HCT116 (cell line): ENCODE measurements around the gene LRBA. TPM values are rescaled to one million over a fixed set of nuclear protein-coding genes. Genes with fewer than 3 reads are reported as not detected.

ENCODE experiments used
- ATAC-seq: fragments of 200-7000 bp; cut with Tn5 transposase; 2 replicates; pipeline ENCODE4 v1.9.1; 2020; ENCODE audit warnings: mild to moderate bottlenecking, moderate library complexity
- BruUV-seq: library from RNA; stranded (reverse); fragments of 400-500 nt; replicated peaks from 2 replicates; lab custom pipeline; 2021; lab: Mats Ljungman, UMichigan
- CTCF ChIA-PET: fragments of 300-600 bp; sonication (Branson Sonifier 250); formaldehyde crosslinking; loops from one replicate; lab custom pipeline; 2021; ENCODE audit warnings: antibody characterized with exemption; lab: Charles Lee
- POLR2A ChIA-PET: fragments of 300-600, 350-600 bp; sonication (Branson Sonifier 250); formaldehyde crosslinking; loops from one replicate; lab custom pipeline; 2021; ENCODE audit warnings: antibody characterized with exemption; lab: Charles Lee
- RAD21 ChIA-PET, 2 experiments: fragments of 300-600 bp; sonication (Branson Sonifier 250); formaldehyde crosslinking; loops; one replicate each; lab custom pipeline; 2023; ENCODE audit warnings: low total read pairs in 2 of 2; ENCODE audit not compliant: uncharacterized antibody in 2 of 2, unreplicated experiment in 2 of 2, low non-redundant PET in 1 of 2; lab: Charles Lee
- DNase-seq: peaks from one replicate; pipeline ENCODE4 v3.0.0-alpha.2; 2010; ENCODE audit warnings: low read depth, low spot score
- H2AFZ ChIP-seq: fragments of 200-600 bp; shearing (Covaris generic), sonication (generic); 2 replicates; pipeline ENCODE4 v1.6.1; 2017; ENCODE audit warnings: low read depth, mixed run types, mixed read lengths, antibody characterized with exemption, low read length; ENCODE audit not compliant: poor library complexity, severe bottlenecking
- H3K27ac ChIP-seq: 2 replicates; pipeline ENCODE4 v1.5.1; 2012; ENCODE audit warnings: low read depth, low read length
- H3K27me3 ChIP-seq: fragments of 200-600 bp; sonication (generic); 2 replicates; pipeline ENCODE4 v1.6.1; 2016; ENCODE audit warnings: mixed run types, low read length, mixed read lengths; ENCODE audit not compliant: insufficient read depth
- H3K36me3 ChIP-seq, 2 experiments: fragments of 200-500 bp in 1 of 2; fragments of 200-600 bp in 1 of 2; sonication (Bioruptor generic) in 1 of 2; sonication (generic) in 1 of 2; 2 replicates each; pipeline versions ENCODE4 v1.5.1 to v1.6.1; 2014 to 2016; ENCODE audit warnings: low read length in 2 of 2, inconsistent platforms in 1 of 2, mixed read lengths in 1 of 2, mixed run types in 1 of 2; ENCODE audit not compliant: insufficient read depth in 2 of 2, control insufficient read depth in 1 of 2
- H3K4me1 ChIP-seq, 2 experiments: fragments of 200-600 bp in 1 of 2; sonication (generic) in 1 of 2; 2 replicates each; pipeline versions ENCODE4 v1.5.1 to v1.6.1; 2012 to 2017; ENCODE audit warnings: low read length in 2 of 2, inconsistent platforms in 1 of 2, mild to moderate bottlenecking in 1 of 2, mixed read lengths in 1 of 2, mixed run types in 1 of 2, moderate library complexity in 1 of 2; ENCODE audit not compliant: insufficient read depth in 2 of 2, control insufficient read depth in 1 of 2
- H3K4me2 ChIP-seq: fragments of 200-600 bp; sonication (generic); 2 replicates; pipeline ENCODE4 v1.6.1; 2017; ENCODE audit warnings: mixed run types, low read length, mixed read lengths
- H3K4me3 ChIP-seq, 2 experiments: fragments of 200-600 bp in 1 of 2; sonication (generic) in 1 of 2; replicated peaks in 1 of 2; 2 replicates each; pipeline ENCODE4 v1.5.1; 2011 to 2016; ENCODE audit warnings: low read length in 2 of 2, control low read depth in 1 of 2, low read depth in 1 of 2, mild to moderate bottlenecking in 1 of 2, mixed read lengths in 1 of 2, mixed run types in 1 of 2
- H3K79me2 ChIP-seq: fragments of 200-600 bp; sonication (generic); 2 replicates; pipeline ENCODE4 v1.6.1; 2017; ENCODE audit warnings: mild to moderate bottlenecking, mixed run types, low read length, moderate library complexity, mixed read lengths; ENCODE audit not compliant: insufficient read depth
- H3K9ac ChIP-seq: fragments of 200-600 bp; sonication (generic); 2 replicates; pipeline ENCODE4 v1.6.1; 2016; ENCODE audit warnings: low read length, mixed read lengths
- H3K9me2 ChIP-seq: fragments of 200-600 bp; sonication (generic), shearing (Covaris generic); 2 replicates; pipeline ENCODE4 v1.6.1; 2017; ENCODE audit warnings: mixed run types, mild to moderate bottlenecking, moderate library complexity; ENCODE audit not compliant: insufficient read depth
- H3K9me3 ChIP-seq, 2 experiments: fragments of 200-500 bp in 1 of 2; fragments of 200-600 bp in 1 of 2; sonication (Bioruptor generic) in 1 of 2; sonication (generic) in 1 of 2; 2 replicates each; pipeline ENCODE4 v1.6.1; 2014 to 2017; ENCODE audit warnings: low read length in 2 of 2, mixed read lengths in 2 of 2, inconsistent platforms in 1 of 2, low read depth in 1 of 2, mild to moderate bottlenecking in 1 of 2, mixed run types in 1 of 2, moderate library complexity in 1 of 2; ENCODE audit not compliant: control insufficient read depth in 1 of 2, insufficient read depth in 1 of 2
- H4K20me1 ChIP-seq: fragments of 200-600 bp; sonication (generic), shearing (Covaris generic); 2 replicates; pipeline ENCODE4 v1.6.1; 2017; ENCODE audit warnings: mixed run types, mild to moderate bottlenecking, moderate library complexity; ENCODE audit not compliant: insufficient read depth
- CBX3 ChIP-seq: IDR thresholded peaks from 2 replicates; pipeline ENCODE4 v1.6.1; 2012; ENCODE audit warnings: low read depth
- ELF1 ChIP-seq: IDR thresholded peaks from 2 replicates; pipeline ENCODE4 v1.6.1; 2012; ENCODE audit warnings: low read depth, borderline replicate concordance
- EZH2phosphoT487 ChIP-seq: fragments of 200-600 bp; IDR thresholded peaks from 2 replicates; pipeline ENCODE4 v1.6.1; 2018; ENCODE audit warnings: antibody characterized with exemption, borderline replicate concordance
- POLR2AphosphoS5 ChIP-seq: IDR thresholded peaks from 2 replicates; pipeline ENCODE4 v1.6.1; 2011; ENCODE audit warnings: mild to moderate bottlenecking, low read depth, low read length, moderate library complexity
- RAD21 ChIP-seq: IDR thresholded peaks from 2 replicates; pipeline ENCODE4 v1.6.1; 2012; ENCODE audit warnings: low read depth, mild to moderate bottlenecking
- intact Hi-C: fragments of 100-400 bp; cut with micrococcal nuclease; formaldehyde crosslinking; loops from 2 replicates; pipeline ENCODE4 v1.10.0; 2022
- total RNA-seq: library from RNA; stranded (reverse); gene quantifications from one replicate; pipeline ENCODE4 v1.2.1, GENCODE V29; 2021; ENCODE audit not compliant: unreplicated experiment
- TF ChIP-seq, protein P1 (sequence below): IDR thresholded peaks from 2 replicates; pipeline ENCODE4 v1.6.1; 2012; ENCODE audit warnings: low read depth
- TF ChIP-seq, protein P2 (sequence below): IDR thresholded peaks from 2 replicates; pipeline ENCODE4 v1.6.1; 2012
- TF ChIP-seq, protein P3 (sequence below), 3 experiments: fragments of 200-600 bp in 1 of 3; sonication (generic) in 1 of 3; IDR thresholded peaks in 2 of 3; conservative IDR thresholded peaks in 1 of 3; 2 replicates each; pipeline ENCODE4 v1.5.1; 2012 to 2017; ENCODE audit warnings: low read depth in 2 of 3, low read length in 2 of 3, antibody characterized with exemption in 1 of 3, borderline replicate concordance in 1 of 3, control low read depth in 1 of 3, mild to moderate bottlenecking in 1 of 3, mixed read lengths in 1 of 3, mixed run types in 1 of 3, moderate library complexity in 1 of 3; ENCODE audit not compliant: insufficient read depth in 1 of 3

The LRBA gene
- total RNA-seq, 1 experiment from 2014 or later = 79.8 TPM

DNA sequence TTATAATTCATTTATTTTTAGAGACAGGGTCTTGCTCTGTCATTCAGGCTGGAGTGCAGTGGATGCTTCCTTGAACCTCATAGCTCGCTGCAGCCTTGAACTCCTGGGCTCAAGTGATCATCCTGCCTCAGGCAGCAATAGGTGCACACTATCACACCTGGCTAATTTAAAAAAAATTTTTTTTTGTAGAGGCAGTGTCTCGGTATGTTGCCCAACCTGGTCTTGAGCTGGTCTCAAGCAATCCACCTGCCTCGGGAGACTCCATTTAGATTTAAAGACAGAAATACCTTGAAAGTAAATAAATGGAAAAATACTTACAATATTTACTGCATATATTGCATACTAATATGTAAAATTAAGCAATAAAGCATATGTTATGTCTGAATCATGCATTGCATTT lies 473.4 kb downstream of the LRBA start (continued):
- TF ChIP-seq, protein P1, sequence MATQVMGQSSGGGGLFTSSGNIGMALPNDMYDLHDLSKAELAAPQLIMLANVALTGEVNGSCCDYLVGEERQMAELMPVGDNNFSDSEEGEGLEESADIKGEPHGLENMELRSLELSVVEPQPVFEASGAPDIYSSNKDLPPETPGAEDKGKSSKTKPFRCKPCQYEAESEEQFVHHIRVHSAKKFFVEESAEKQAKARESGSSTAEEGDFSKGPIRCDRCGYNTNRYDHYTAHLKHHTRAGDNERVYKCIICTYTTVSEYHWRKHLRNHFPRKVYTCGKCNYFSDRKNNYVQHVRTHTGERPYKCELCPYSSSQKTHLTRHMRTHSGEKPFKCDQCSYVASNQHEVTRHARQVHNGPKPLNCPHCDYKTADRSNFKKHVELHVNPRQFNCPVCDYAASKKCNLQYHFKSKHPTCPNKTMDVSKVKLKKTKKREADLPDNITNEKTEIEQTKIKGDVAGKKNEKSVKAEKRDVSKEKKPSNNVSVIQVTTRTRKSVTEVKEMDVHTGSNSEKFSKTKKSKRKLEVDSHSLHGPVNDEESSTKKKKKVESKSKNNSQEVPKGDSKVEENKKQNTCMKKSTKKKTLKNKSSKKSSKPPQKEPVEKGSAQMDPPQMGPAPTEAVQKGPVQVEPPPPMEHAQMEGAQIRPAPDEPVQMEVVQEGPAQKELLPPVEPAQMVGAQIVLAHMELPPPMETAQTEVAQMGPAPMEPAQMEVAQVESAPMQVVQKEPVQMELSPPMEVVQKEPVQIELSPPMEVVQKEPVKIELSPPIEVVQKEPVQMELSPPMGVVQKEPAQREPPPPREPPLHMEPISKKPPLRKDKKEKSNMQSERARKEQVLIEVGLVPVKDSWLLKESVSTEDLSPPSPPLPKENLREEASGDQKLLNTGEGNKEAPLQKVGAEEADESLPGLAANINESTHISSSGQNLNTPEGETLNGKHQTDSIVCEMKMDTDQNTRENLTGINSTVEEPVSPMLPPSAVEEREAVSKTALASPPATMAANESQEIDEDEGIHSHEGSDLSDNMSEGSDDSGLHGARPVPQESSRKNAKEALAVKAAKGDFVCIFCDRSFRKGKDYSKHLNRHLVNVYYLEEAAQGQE = no peak
- TF ChIP-seq EZH2phosphoT487 (no peak), CBX3 (no peak)
- TF ChIP-seq, protein P2, sequence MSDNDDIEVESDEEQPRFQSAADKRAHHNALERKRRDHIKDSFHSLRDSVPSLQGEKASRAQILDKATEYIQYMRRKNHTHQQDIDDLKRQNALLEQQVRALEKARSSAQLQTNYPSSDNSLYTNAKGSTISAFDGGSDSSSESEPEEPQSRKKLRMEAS = no peak
- TF ChIP-seq, protein P3, sequence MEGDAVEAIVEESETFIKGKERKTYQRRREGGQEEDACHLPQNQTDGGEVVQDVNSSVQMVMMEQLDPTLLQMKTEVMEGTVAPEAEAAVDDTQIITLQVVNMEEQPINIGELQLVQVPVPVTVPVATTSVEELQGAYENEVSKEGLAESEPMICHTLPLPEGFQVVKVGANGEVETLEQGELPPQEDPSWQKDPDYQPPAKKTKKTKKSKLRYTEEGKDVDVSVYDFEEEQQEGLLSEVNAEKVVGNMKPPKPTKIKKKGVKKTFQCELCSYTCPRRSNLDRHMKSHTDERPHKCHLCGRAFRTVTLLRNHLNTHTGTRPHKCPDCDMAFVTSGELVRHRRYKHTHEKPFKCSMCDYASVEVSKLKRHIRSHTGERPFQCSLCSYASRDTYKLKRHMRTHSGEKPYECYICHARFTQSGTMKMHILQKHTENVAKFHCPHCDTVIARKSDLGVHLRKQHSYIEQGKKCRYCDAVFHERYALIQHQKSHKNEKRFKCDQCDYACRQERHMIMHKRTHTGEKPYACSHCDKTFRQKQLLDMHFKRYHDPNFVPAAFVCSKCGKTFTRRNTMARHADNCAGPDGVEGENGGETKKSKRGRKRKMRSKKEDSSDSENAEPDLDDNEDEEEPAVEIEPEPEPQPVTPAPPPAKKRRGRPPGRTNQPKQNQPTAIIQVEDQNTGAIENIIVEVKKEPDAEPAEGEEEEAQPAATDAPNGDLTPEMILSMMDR (IDR thresholded peaks at IDR 0.05 in 2 of 3, conservative IDR thresholded peaks at IDR 0.05 in 1 of 3; ENCODE audit: borderline replicate concordance in 1 of 3, insufficient read depth in 1 of 3, low read depth in 2 of 3, low read length in 2 of 3) = no peak

DNA sequence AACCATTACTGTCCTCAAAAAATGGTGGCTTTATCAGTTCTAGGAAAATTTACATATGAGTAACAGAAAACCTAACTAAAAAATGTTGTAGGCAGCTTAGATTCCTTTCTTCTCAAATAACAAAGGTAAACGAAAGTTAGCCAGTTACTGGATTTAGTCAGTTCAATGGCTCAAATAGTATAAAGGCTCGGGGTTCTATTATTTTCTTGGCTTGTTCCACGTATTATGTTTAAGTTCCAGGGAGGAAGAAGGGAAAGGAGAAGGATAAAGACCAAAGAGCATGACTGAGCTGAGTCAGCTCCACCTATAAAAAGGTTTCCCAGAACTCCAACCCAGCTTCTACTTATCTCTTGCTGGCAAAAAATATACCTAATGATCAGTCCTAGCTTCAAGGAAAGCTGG lies 474.1 kb downstream of the LRBA start:
- intact Hi-C loops = no loop called here
- RAD21 ChIA-PET = no interaction called here
- POLR2A ChIA-PET = no interaction called here
- H2AFZ ChIP-seq = no peak overlapping the region
- TF ChIP-seq POLR2AphosphoS5 (no peak), ELF1 (no peak), RAD21 (no peak)
- TF ChIP-seq, protein P2 = no peak
- TF ChIP-seq, all 23 proteins: peak for 0
- CTCF ChIA-PET = no interaction called here
- Histone ChIP-seq H3K4me3 (no peak overlapping the region), H3K27me3 (no peaks in the 10 kb centered on the region), H3K36me3 (no peaks in the 10 kb centered on the region), H3K9me3 (no peaks in the 10 kb centered on the region), H3K9me2 (no peaks in the 10 kb centered on the region), H3K27ac (no peak overlapping the region), H4K20me1 (no peaks in the 10 kb centered on the region; the same call in 1 of the 2 replicates), H3K9ac (no peak overlapping the region), H3K4me2 (no peak overlapping the region), H3K79me2 (no peaks in the 10 kb centered on the region), H3K4me1 (no peaks in the 10 kb centered on the region)
- no peak for ATAC-seq
- DNase-seq = no peak
- BruUV-seq = no TSS peak
